Measurements from ENCODE around the gene LRG1.
"Not testable (repeated sequence)": the region's sequence is repeated elsewhere in the genome, so short reads cannot be mapped to it uniquely, and the experiment has no call there.

Gene LRG1

GRCh38 chr19:4528843-4529242 is 11.0 kb downstream of the LRG1 start:
- no peak overlapping the region for H3K4me3 ChIP-seq (ENCODE audit: low read depth, low read length)
- no peaks in the 10 kb centered on the region for H3K9me3 ChIP-seq (ENCODE audit: control insufficient read depth, insufficient read depth, low read depth, low read length)
- no peaks in the 10 kb centered on the region for H3K4me1 ChIP-seq (ENCODE audit: control insufficient read depth, insufficient read depth, low read length)
- TF ChIP-seq, protein P1, sequence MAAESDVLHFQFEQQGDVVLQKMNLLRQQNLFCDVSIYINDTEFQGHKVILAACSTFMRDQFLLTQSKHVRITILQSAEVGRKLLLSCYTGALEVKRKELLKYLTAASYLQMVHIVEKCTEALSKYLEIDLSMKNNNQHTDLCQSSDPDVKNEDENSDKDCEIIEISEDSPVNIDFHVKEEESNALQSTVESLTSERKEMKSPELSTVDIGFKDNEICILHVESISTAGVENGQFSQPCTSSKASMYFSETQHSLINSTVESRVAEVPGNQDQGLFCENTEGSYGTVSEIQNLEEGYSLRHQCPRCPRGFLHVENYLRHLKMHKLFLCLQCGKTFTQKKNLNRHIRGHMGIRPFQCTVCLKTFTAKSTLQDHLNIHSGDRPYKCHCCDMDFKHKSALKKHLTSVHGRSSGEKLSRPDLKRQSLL (tag by site-specific recombination; IDR thresholded peaks at IDR 0.05), result 0 out of 2 replicates have a peak, but pooled peaks have one; percentile 13
- TF ChIP-seq ZNF768 (tag by site-specific recombination; IDR thresholded peaks at IDR 0.05), result peak; percentile 81
- no peak for TF ChIP-seq ZNF518A (tag by site-specific recombination; conservative IDR thresholded peaks at IDR 0.05; ENCODE audit: low read depth)
- no peak for TF ChIP-seq PBX3 (CRISPR knock-in tag; IDR thresholded peaks at IDR 0.05)
- no peak overlapping the region for H3K27ac ChIP-seq (ENCODE audit: extremely low read depth, low read depth, low read length)
- CTCF ChIA-PET, result interaction anchor here (0.6 to 0.8 kb wide), 2 partner anchors 12 to 72 kb away, joined by 5 to 6 read pairs; no protein-coding TSS in a partner anchor
- POLR2A ChIA-PET, result no interaction called here
- H3K36me3 ChIP-seq (ENCODE audit: control insufficient read depth in 2 of 2, insufficient read depth in 1 of 2, low read length in 2 of 2), result no peaks in the 10 kb centered on the region

- H3K9me3 ChIP-seq (ENCODE audit: control insufficient read depth, insufficient read depth, low read depth, low read length); H3K27ac ChIP-seq (ENCODE audit: extremely low read depth, low read depth, low read length); H3K4me1 ChIP-seq (ENCODE audit: control insufficient read depth, insufficient read depth, low read length); H3K36me3 ChIP-seq (ENCODE audit: control insufficient read depth in 2 of 2, insufficient read depth in 1 of 2, low read length in 2 of 2); H3K4me3 ChIP-seq (ENCODE audit: low read depth, low read length): not testable (repeated sequence)
- POLR2A ChIA-PET, result interaction anchor here (1.1 kb wide), 1 partner anchor 56 kb away, joined by 3 read pairs; no protein-coding TSS in a partner anchor
- CTCF ChIA-PET, result interaction anchor here (0.7 to 2.7 kb wide), 4 partner anchors 10 to 151 kb away, joined by 4 to 10 read pairs (median 4); no protein-coding TSS in a partner anchor
These were observed 12.5 kb downstream of the LRG1 start for GRCh38 chr19:4527377-4527776.

GRCh38 chr19:4525563-4526002 is 14.3 kb downstream of the LRG1 start:
- TF ChIP-seq KLF8 (tag by site-specific recombination; IDR thresholded peaks at IDR 0.05) (no peak), ZNF776 (tag by site-specific recombination; IDR thresholded peaks at IDR 0.05; ENCODE audit: borderline replicate concordance) (no peak), ZSCAN16 (tag by site-specific recombination; IDR thresholded peaks at IDR 0.05) (no peak), ZNF202 (tag by site-specific recombination; IDR thresholded peaks at IDR 0.05; ENCODE audit: borderline replicate concordance) (no peak), ZNF658 (tag by site-specific recombination; IDR thresholded peaks at IDR 0.05) (no peak), SCRT1 (tag by site-specific recombination; IDR thresholded peaks at IDR 0.05; ENCODE audit: borderline replicate concordance) (no peak)
- TF ChIP-seq, protein P2, sequence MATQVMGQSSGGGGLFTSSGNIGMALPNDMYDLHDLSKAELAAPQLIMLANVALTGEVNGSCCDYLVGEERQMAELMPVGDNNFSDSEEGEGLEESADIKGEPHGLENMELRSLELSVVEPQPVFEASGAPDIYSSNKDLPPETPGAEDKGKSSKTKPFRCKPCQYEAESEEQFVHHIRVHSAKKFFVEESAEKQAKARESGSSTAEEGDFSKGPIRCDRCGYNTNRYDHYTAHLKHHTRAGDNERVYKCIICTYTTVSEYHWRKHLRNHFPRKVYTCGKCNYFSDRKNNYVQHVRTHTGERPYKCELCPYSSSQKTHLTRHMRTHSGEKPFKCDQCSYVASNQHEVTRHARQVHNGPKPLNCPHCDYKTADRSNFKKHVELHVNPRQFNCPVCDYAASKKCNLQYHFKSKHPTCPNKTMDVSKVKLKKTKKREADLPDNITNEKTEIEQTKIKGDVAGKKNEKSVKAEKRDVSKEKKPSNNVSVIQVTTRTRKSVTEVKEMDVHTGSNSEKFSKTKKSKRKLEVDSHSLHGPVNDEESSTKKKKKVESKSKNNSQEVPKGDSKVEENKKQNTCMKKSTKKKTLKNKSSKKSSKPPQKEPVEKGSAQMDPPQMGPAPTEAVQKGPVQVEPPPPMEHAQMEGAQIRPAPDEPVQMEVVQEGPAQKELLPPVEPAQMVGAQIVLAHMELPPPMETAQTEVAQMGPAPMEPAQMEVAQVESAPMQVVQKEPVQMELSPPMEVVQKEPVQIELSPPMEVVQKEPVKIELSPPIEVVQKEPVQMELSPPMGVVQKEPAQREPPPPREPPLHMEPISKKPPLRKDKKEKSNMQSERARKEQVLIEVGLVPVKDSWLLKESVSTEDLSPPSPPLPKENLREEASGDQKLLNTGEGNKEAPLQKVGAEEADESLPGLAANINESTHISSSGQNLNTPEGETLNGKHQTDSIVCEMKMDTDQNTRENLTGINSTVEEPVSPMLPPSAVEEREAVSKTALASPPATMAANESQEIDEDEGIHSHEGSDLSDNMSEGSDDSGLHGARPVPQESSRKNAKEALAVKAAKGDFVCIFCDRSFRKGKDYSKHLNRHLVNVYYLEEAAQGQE (tag by site-specific recombination; IDR thresholded peaks at IDR 0.05), result no peak
- Histone ChIP-seq H3K27ac (ENCODE audit: extremely low read depth, low read depth, low read length) (no peak overlapping the region), H3K4me1 (ENCODE audit: control insufficient read depth, insufficient read depth, low read length) (no peaks in the 10 kb centered on the region), H3K4me3 (ENCODE audit: low read depth, low read length) (no peak overlapping the region), H3K36me3 (ENCODE audit: control insufficient read depth in 2 of 2, insufficient read depth in 1 of 2, low read length in 2 of 2) (no peaks in the 10 kb centered on the region), H3K9me3 (ENCODE audit: control insufficient read depth, insufficient read depth, low read depth, low read length) (no peaks in the 10 kb centered on the region)
- CTCF ChIA-PET, result interaction anchor here (0.6 to 5.2 kb wide), 25 partner anchors 8 to 280 kb away, joined by 3 to 72 read pairs (median 5); partner anchors contain the start of genes LRG1 and PLIN5
- POLR2A ChIA-PET, result interaction anchor here (0.9 to 1.2 kb wide), 4 partner anchors 9 to 258 kb away, joined by 3 to 8 read pairs (median 4); partner anchors contain the start of gene PLIN5
